Hepatocyte (in vitro differentiated cells): Measurements from ENCODE around the gene LIPT2. TPM values are rescaled to one million over a fixed set of nuclear protein-coding genes. Genes with fewer than 3 reads are reported as not detected.
A peak's percentile ranks its signal among the peaks of the same experiment; 100 is the strongest.

ENCODE experiments used
- DNase-seq: peaks from one replicate; pipeline ENCODE4 v3.0.0-alpha.2; 2016; ENCODE audit warnings: low spot score
- H2AFZ ChIP-seq: fragments of 200-600 bp; sonication (generic); 2 replicates; pipeline ENCODE4 v1.6.0; 2016; ENCODE audit warnings: antibody characterized with exemption, mild to moderate bottlenecking
- H3K27ac ChIP-seq: fragments of 200-600 bp; sonication (generic); 2 replicates; pipeline ENCODE4 v1.5.1; 2016; ENCODE audit warnings: mild to moderate bottlenecking
- H3K27me3 ChIP-seq: fragments of 200-600 bp; sonication (generic); 2 replicates; pipeline ENCODE4 v1.6.1; 2016
- H3K36me3 ChIP-seq: fragments of 200-600 bp; sonication (generic); replicated peaks from 2 replicates; pipeline ENCODE4 v1.5.1; 2016; ENCODE audit warnings: low read depth; ENCODE audit not compliant: insufficient read depth
- H3K4me1 ChIP-seq: fragments of 200-600 bp; sonication (generic); 2 replicates; pipeline ENCODE4 v1.5.1; 2016; ENCODE audit warnings: mild to moderate bottlenecking, moderate library complexity; ENCODE audit not compliant: insufficient read depth
- H3K4me2 ChIP-seq: fragments of 200-600 bp; sonication (generic); 2 replicates; pipeline ENCODE4 v1.6.0; 2016
- H3K4me3 ChIP-seq: fragments of 200-600 bp; sonication (generic); 2 replicates; pipeline ENCODE4 v1.5.1; 2016; ENCODE audit warnings: mild to moderate bottlenecking
- H3K79me2 ChIP-seq: fragments of 200-600 bp; sonication (generic); 2 replicates; pipeline ENCODE4 v1.6.0; 2017; ENCODE audit warnings: mild to moderate bottlenecking
- H3K9me2 ChIP-seq: fragments of 200-600 bp; sonication (generic); replicated peaks from 2 replicates; pipeline ENCODE4 v1.6.0; 2017; ENCODE audit warnings: mild to moderate bottlenecking; ENCODE audit not compliant: insufficient read depth
- H3K9me3 ChIP-seq: fragments of 200-600 bp; sonication (generic); 2 replicates; pipeline ENCODE4 v1.5.1; 2016; ENCODE audit warnings: low read depth, mild to moderate bottlenecking
- H4K20me1 ChIP-seq: fragments of 200-600 bp; sonication (generic); 2 replicates; pipeline ENCODE4 v1.6.0; 2016; ENCODE audit warnings: mild to moderate bottlenecking; ENCODE audit not compliant: insufficient read depth, poor library complexity, severe bottlenecking
- CTCF ChIP-seq: fragments of 200-600 bp; sonication (generic); IDR thresholded peaks from 2 replicates; pipeline ENCODE4 v1.5.1; 2016; ENCODE audit warnings: antibody characterized with exemption, mild to moderate bottlenecking; ENCODE audit not compliant: poor library complexity
- EZH2 ChIP-seq: fragments of 200-600 bp; sonication (generic); IDR thresholded peaks from 2 replicates; pipeline ENCODE4 v1.6.1; 2016; ENCODE audit warnings: antibody characterized with exemption, mild to moderate bottlenecking, borderline replicate concordance
- EZH2phosphoT487 ChIP-seq: fragments of 200-600 bp; sonication (generic); IDR thresholded peaks from one replicate; pipeline ENCODE4 v1.6.1; 2018; ENCODE audit warnings: antibody characterized with exemption, mild to moderate bottlenecking, low read depth, moderate library complexity; ENCODE audit not compliant: unreplicated experiment, severe bottlenecking
- WGBS: methylation state at CpG from one replicate; pipeline ENCODE4 v1.1.6; 2016; ENCODE audit warnings: low lambda C conversion rate; ENCODE audit errors: missing lambda C conversion rate; 5-methylcytosine and 5-hydroxymethylcytosine counted together
- polyA plus RNA-seq: library from polyadenylated mRNA; unstranded; fragments of >200 nt; fragmentation: Nextera tagmentation; extraction: Ambion mirVana; gene quantifications from 2 replicates; pipeline ENCODE4 v1.2.1, GENCODE V29; 2016
- total RNA-seq: library from RNA; depleted of rRNA; stranded (reverse); fragments of >200 nt; gene quantifications from 2 replicates; pipeline ENCODE4 v1.2.3, GENCODE V29; 2014

Gene LIPT2
- total and polyA plus RNA-seq, 2 experiments from 2014 or later, result 9.2 to 14.3 TPM

GRCh38 chr11:74449369-74449931 is 44.1 kb downstream of the LIPT2 start:
- H3K9me2 ChIP-seq, result no peaks in the 10 kb centered on the region
- H3K4me1 ChIP-seq, result peaks cover 23% of the 10 kb centered on the region
- DNase-seq, result peak; percentile 88
- WGBS, result 71% methylated on average over 2 of the region's 2 CpGs
- no peaks in the 10 kb centered on the region for H3K27me3 ChIP-seq
- TF ChIP-seq EZH2, result no peak
- TF ChIP-seq CTCF, result peak; percentile 85
- H2AFZ ChIP-seq, result no peak overlapping the region
- no peak overlapping the region for H3K27ac ChIP-seq
- H3K9me3 ChIP-seq, result no peaks in the 10 kb centered on the region
- H3K4me2 ChIP-seq, result no peak overlapping the region
- no peaks in the 10 kb centered on the region for H4K20me1 ChIP-seq
- no peaks in the 10 kb centered on the region for H3K36me3 ChIP-seq
- H3K4me3 ChIP-seq, result no peak overlapping the region
- H3K79me2 ChIP-seq, result no peaks in the 10 kb centered on the region

- Histone ChIP-seq H3K9me2 (no peaks in the 10 kb centered on the region), H3K36me3 (no peaks in the 10 kb centered on the region), H2AFZ (no peak overlapping the region), H4K20me1 (no peaks in the 10 kb centered on the region), H3K79me2 (no peaks in the 10 kb centered on the region), H3K9me3 (no peaks in the 10 kb centered on the region), H3K27ac (peak overlapping the region; percentile 79), H3K4me1 (peaks cover 40% of the 10 kb centered on the region), H3K27me3 (no peaks in the 10 kb centered on the region), H3K4me3 (no peak overlapping the region), H3K4me2 (no peak overlapping the region)
- no peak for TF ChIP-seq EZH2phosphoT487
- TF ChIP-seq CTCF, result no peak
- no peak for TF ChIP-seq EZH2
- DNase-seq, result no peak
These were observed 45.8 kb downstream of the LIPT2 start for GRCh38 chr11:74447720-74448119.

- Histone ChIP-seq H3K79me2 (no peaks in the 10 kb centered on the region), H3K27ac (no peak overlapping the region), H3K4me1 (peaks cover 46% of the 10 kb centered on the region), H3K9me3 (no peaks in the 10 kb centered on the region), H3K36me3 (no peaks in the 10 kb centered on the region), H3K27me3 (no peaks in the 10 kb centered on the region), H2AFZ (no peak overlapping the region), H3K4me3 (no peak overlapping the region), H3K4me2 (no peak overlapping the region), H4K20me1 (no peaks in the 10 kb centered on the region), H3K9me2 (no peaks in the 10 kb centered on the region)
- 60% methylated on average over 1 of the region's 1 CpG for WGBS
- TF ChIP-seq CTCF (no peak), EZH2phosphoT487 (peak; percentile 75)
- peak; percentile 29 for DNase-seq
These were observed 47.0 kb downstream of the LIPT2 start for GRCh38 chr11:74446532-74446938.
